Hematopoietic multipotent progenitor cell (in vitro differentiated cells): Measurements from ENCODE around the gene RIOK1. TPM values are rescaled to one million over a fixed set of nuclear protein-coding genes. Genes with fewer than 3 reads are reported as not detected.

Source experiments
- DNase-seq, 3 donors: peaks; one replicate each; pipeline ENCODE4 v3.0.0-alpha.2; 2011 to 2015; ENCODE audit warnings: low read depth in 2 of 3, low spot score in 2 of 3
- total RNA-seq: library from RNA; depleted of rRNA; stranded (reverse); fragments of >200 nt; gene quantifications from one replicate; pipeline ENCODE4 v1.2.3, GENCODE V29; 2012

The RIOK1 gene
- total RNA-seq, 1 donor = 16.2 TPM

- DNase-seq = no peak
These were observed 17.1 kb downstream of the RIOK1 start for GRCh38 chr6:7406743-7407142.

- DNase-seq = no peak
These were observed 20.1 kb downstream of the RIOK1 start for GRCh38 chr6:7409740-7410139.

- DNase-seq = no peak
These were observed 21.2 kb downstream of the RIOK1 start for GRCh38 chr6:7410851-7411250.

- DNase-seq = no peak
These were observed 21.7 kb downstream of the RIOK1 start for GRCh38 chr6:7411328-7411727.

GRCh38 chr6:7413151-7413823, 23.7 kb downstream of the RIOK1 start:
- DNase-seq = no peak

- DNase-seq = no peak
These were observed 25.2 kb downstream of the RIOK1 start for GRCh38 chr6:7414811-7415210.

- no peak for DNase-seq
These were observed 28.1 kb downstream of the RIOK1 start for GRCh38 chr6:7417684-7418083.

- DNase-seq = no peak
These were observed 28.8 kb downstream of the RIOK1 start for GRCh38 chr6:7418238-7418905.

- no peak for DNase-seq
These were observed 29.5 kb downstream of the RIOK1 start for GRCh38 chr6:7419065-7419464.

- DNase-seq = no peak
These were observed 31.5 kb downstream of the RIOK1 start for GRCh38 chr6:7421066-7421465.

GRCh38 chr6:7424058-7424457, 34.5 kb downstream of the RIOK1 start:
- DNase-seq = no peak

GRCh38 chr6:7424967-7425807, 35.6 kb downstream of the RIOK1 start:
- peak in 2 of 3 donors; percentile 26 to 59 for DNase-seq

- no peak for DNase-seq
These were observed 36.2 kb downstream of the RIOK1 start for GRCh38 chr6:7425808-7426190.

- DNase-seq = no peak
These were observed 37.0 kb downstream of the RIOK1 start for GRCh38 chr6:7426447-7427169.

- peak in 2 of 3 donors; percentile 39 to 80 for DNase-seq
These were observed 41.7 kb downstream of the RIOK1 start for GRCh38 chr6:7431313-7431673.

- no peak for DNase-seq
These were observed 42.2 kb downstream of the RIOK1 start for GRCh38 chr6:7431674-7432390.

GRCh38 chr6:7432391-7433120, 42.9 kb downstream of the RIOK1 start:
- DNase-seq = no peak

GRCh38 chr6:7433121-7433617, 43.6 kb downstream of the RIOK1 start:
- DNase-seq = no peak

GRCh38 chr6:7434672-7435071, 45.1 kb downstream of the RIOK1 start:
- DNase-seq = no peak

- DNase-seq = no peak
These were observed 48.4 kb downstream of the RIOK1 start for GRCh38 chr6:7438011-7438410.
